Endothelial cell of umbilical vein (primary cell): ENCODE measurements around the gene MAML2.

Experiments used
- CTCF ChIP-seq, 2 donors: IDR thresholded peaks; 1 replicate in 1 of 2; 2 replicates in 1 of 2; pipeline ENCODE4 v1.5.1; 2011; ENCODE audit warnings: low read length in 2 of 2, mild to moderate bottlenecking in 2 of 2, moderate library complexity in 2 of 2, control low read depth in 1 of 2, inconsistent platforms in 1 of 2, low read depth in 1 of 2; ENCODE audit not compliant: insufficient read depth in 1 of 2; ENCODE audit errors: extremely low read depth in 1 of 2
- EZH2 ChIP-seq: IDR thresholded peaks from 2 replicates; pipeline ENCODE4 v1.6.1; 2012; ENCODE audit warnings: borderline replicate concordance, low read depth, mild to moderate bottlenecking, moderate library complexity, low read length, inconsistent platforms; ENCODE audit not compliant: severe bottlenecking
- JUN ChIP-seq: IDR thresholded peaks from 2 replicates; pipeline ENCODE4 v1.6.1; 2011; ENCODE audit warnings: borderline replicate concordance, low read depth; ENCODE audit not compliant: insufficient read length, insufficient read depth
- MAX ChIP-seq: IDR thresholded peaks from 2 replicates; pipeline ENCODE4 v1.6.1; 2011; ENCODE audit not compliant: insufficient read depth, insufficient read length
- MYC ChIP-seq: IDR thresholded peaks from one replicate; pipeline ENCODE4 v1.6.1; 2011; ENCODE audit warnings: mild to moderate bottlenecking, low read depth, low read length
- POLR2A ChIP-seq: IDR thresholded peaks from 2 replicates; pipeline ENCODE4 v1.6.1; 2012; ENCODE audit warnings: low read depth, mild to moderate bottlenecking, control low read depth, low read length
- POLR2AphosphoS5 ChIP-seq: IDR thresholded peaks from 2 replicates; pipeline ENCODE4 v1.6.1; 2012; ENCODE audit warnings: low read depth, mild to moderate bottlenecking, control low read depth, low read length, moderate library complexity; ENCODE audit not compliant: insufficient read depth

GRCh38 chr11:95930948-95931347 lies 412.0 kb downstream of the MAML2 start:
- TF ChIP-seq CTCF (IDR thresholded peaks at IDR 0.05; ENCODE audit: extremely low read depth in 1 of 2, insufficient read depth in 1 of 2, low read depth in 1 of 2, low read length in 2 of 2) = no peak
- no peak for TF ChIP-seq JUN
- no peak for TF ChIP-seq EZH2
- no peak for TF ChIP-seq POLR2AphosphoS5
- no peak for TF ChIP-seq MYC
- no peak for TF ChIP-seq POLR2A
- TF ChIP-seq MAX = no peak
